Breast epithelium (tissue), 4 donors: ENCODE data around the gene PSMA3. TPM values are rescaled to one million over a fixed set of nuclear protein-coding genes. Genes with fewer than 3 reads are reported as not detected.

Experiments used
- DNase-seq, 2 donors: peaks; one replicate each; pipeline ENCODE4 v3.0.0-alpha.2; 2019; ENCODE audit warnings: low spot score in 2 of 2
- H3K27ac ChIP-seq, 2 donors: fragments of 200-600 bp; sonication (generic) in 1 of 2; one replicate each; pipeline ENCODE4 v1.5.1; 2016 to 2019; ENCODE audit warnings: mild to moderate bottlenecking in 1 of 2
- H3K27me3 ChIP-seq, 2 donors: fragments of 200-600 bp; sonication (generic) in 1 of 2; one replicate each; pipeline versions ENCODE4 v1.5.1 to v1.6.0; 2017 to 2019; ENCODE audit warnings: control low read depth in 1 of 2, mild to moderate bottlenecking in 1 of 2
- H3K36me3 ChIP-seq: fragments of 200-600 bp; one replicate; pipeline ENCODE4 v1.5.1; 2019
- H3K4me1 ChIP-seq, 2 donors: fragments of 200-600 bp; sonication (generic); one replicate each; pipeline ENCODE4 v1.5.1; 2016 to 2019; ENCODE audit warnings: control low read depth in 1 of 2
- H3K4me3 ChIP-seq, 3 donors: fragments of 200-600 bp; sonication (generic); 1 replicate in 2 of 3; 2 replicates in 1 of 3; pipeline ENCODE4 v1.5.1; 2016 to 2019; ENCODE audit warnings: mild to moderate bottlenecking in 3 of 3, moderate library complexity in 2 of 3
- H3K9me3 ChIP-seq, 2 donors: fragments of 200-600 bp; sonication (generic) in 1 of 2; one replicate each; pipeline ENCODE4 v1.5.1; 2016 to 2019; ENCODE audit warnings: control low read depth in 1 of 2
- POLR2A ChIP-seq: fragments of 450-650 bp; IDR thresholded peaks from one replicate; pipeline ENCODE4 v1.6.1; 2016; ENCODE audit warnings: antibody characterized with exemption, mild to moderate bottlenecking, moderate library complexity
- POLR2AphosphoS5 ChIP-seq, 3 donors: sonication (generic); formaldehyde crosslinking; IDR thresholded peaks; one replicate each; pipeline ENCODE4 v1.6.1; 2017; ENCODE audit warnings: antibody characterized with exemption in 3 of 3
- intact Hi-C: fragments of 100-400 bp; cut with DNase I; formaldehyde crosslinking; loops from one replicate; pipeline ENCODE4 v1.15.1; 2023; ENCODE audit warnings: low total_unique reads
- total RNA-seq, 3 donors: library from RNA; depleted of rRNA; stranded (reverse); fragments of >200 nt; gene quantifications; one replicate each; pipeline ENCODE4 v1.1.0, GENCODE V29; 2016
- TF ChIP-seq, protein P1 (sequence below), 3 donors: fragments of 450-650 bp; IDR thresholded peaks; one replicate each; pipeline ENCODE4 v1.5.1; 2016 to 2017; ENCODE audit warnings: antibody characterized with exemption in 3 of 3, mild to moderate bottlenecking in 3 of 3, moderate library complexity in 3 of 3

The PSMA3 gene
- total RNA-seq, 3 donors from 2014 or later, result 76.2 to 113 (median 88.1) TPM

GRCh38 chr14:58307597-58308316, 63.1 kb downstream of the PSMA3 start:
- Histone ChIP-seq H3K4me1 (no peaks in the 10 kb centered on the region), H3K27ac (no peak overlapping the region), H3K4me3 (no peak overlapping the region), H3K27me3 (no peaks in the 10 kb centered on the region), H3K9me3 (no peaks in the 10 kb centered on the region), H3K36me3 (no peaks in the 10 kb centered on the region)
- TF ChIP-seq, protein P1, sequence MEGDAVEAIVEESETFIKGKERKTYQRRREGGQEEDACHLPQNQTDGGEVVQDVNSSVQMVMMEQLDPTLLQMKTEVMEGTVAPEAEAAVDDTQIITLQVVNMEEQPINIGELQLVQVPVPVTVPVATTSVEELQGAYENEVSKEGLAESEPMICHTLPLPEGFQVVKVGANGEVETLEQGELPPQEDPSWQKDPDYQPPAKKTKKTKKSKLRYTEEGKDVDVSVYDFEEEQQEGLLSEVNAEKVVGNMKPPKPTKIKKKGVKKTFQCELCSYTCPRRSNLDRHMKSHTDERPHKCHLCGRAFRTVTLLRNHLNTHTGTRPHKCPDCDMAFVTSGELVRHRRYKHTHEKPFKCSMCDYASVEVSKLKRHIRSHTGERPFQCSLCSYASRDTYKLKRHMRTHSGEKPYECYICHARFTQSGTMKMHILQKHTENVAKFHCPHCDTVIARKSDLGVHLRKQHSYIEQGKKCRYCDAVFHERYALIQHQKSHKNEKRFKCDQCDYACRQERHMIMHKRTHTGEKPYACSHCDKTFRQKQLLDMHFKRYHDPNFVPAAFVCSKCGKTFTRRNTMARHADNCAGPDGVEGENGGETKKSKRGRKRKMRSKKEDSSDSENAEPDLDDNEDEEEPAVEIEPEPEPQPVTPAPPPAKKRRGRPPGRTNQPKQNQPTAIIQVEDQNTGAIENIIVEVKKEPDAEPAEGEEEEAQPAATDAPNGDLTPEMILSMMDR (IDR thresholded peaks at IDR 0.05), result no peak
- no peak for TF ChIP-seq POLR2A
- TF ChIP-seq POLR2AphosphoS5 (IDR thresholded peaks at IDR 0.05), result no peak
- intact Hi-C loops, result no loop called here
- DNase-seq, result no peak

DNA sequence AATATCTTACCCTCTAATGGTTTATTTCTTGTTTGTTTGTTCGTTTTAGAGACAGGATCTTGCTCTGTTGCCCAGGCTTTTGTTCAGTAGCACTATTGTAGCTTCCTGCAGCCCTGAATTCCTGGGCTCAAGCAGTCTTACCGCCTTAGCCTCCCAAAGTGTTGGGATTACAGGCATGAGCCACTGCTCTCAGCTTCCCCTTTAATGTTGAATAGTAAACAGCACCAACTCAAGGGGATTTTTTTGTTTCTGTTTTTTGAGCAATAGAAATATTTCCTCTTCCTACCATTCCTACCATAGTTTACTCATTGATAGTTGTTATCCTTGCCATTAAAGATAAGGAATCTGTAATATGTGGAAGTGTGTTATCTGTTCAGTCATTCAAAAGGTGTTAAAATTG, 64.4 kb downstream of the PSMA3 start:
- Histone ChIP-seq H3K9me3 (no peaks in the 10 kb centered on the region), H3K4me3 (no peak overlapping the region), H3K4me1 (no peaks in the 10 kb centered on the region), H3K27ac (no peak overlapping the region), H3K36me3 (no peaks in the 10 kb centered on the region), H3K27me3 (no peaks in the 10 kb centered on the region)
- intact Hi-C loops, result no loop called here
- DNase-seq, result no peak
- TF ChIP-seq POLR2A (no peak), POLR2AphosphoS5 (IDR thresholded peaks at IDR 0.05) (no peak)
- TF ChIP-seq, protein P1 (IDR thresholded peaks at IDR 0.05), result no peak

GRCh38 chr14:58313699-58314098, 69.1 kb downstream of the PSMA3 start:
- no peak for DNase-seq
- no peaks in the 10 kb centered on the region for H3K36me3 ChIP-seq
- intact Hi-C loops, result no loop called here

DNA sequence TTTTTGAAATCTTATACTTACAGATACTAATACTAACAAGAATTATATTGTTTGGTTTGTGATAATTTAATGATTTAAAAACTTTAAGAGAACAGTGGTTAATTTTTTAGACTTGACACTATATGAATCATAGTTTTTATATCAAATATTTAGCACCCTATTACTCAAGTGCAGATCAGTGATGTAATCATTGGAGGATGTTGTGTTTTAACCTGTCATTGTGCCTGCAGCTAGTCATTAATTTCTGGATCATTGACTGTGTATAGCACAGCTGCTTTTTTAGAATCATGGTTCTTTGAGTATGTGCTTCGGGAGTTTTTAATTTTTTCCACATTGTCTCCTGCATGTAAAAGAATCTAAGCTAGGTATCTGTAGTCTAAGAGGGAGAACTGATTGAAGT, 71.0 kb downstream of the PSMA3 start:
- Histone ChIP-seq H3K4me3 (no peak overlapping the region), H3K36me3 (no peaks in the 10 kb centered on the region), H3K9me3 (no peaks in the 10 kb centered on the region), H3K4me1 (no peaks in the 10 kb centered on the region), H3K27me3 (no peaks in the 10 kb centered on the region), H3K27ac (no peak overlapping the region)
- intact Hi-C loops, result no loop called here
- TF ChIP-seq POLR2AphosphoS5 (IDR thresholded peaks at IDR 0.05) (no peak), POLR2A (no peak)
- TF ChIP-seq, protein P1 (IDR thresholded peaks at IDR 0.05), result no peak
- DNase-seq, result no peak

More at GRCh38 chr14:58313699-58314098, 69.1 kb downstream of the PSMA3 start:
- no peak for TF ChIP-seq POLR2A
- TF ChIP-seq, protein P1 (IDR thresholded peaks at IDR 0.05), result no peak
- TF ChIP-seq POLR2AphosphoS5 (IDR thresholded peaks at IDR 0.05), result no peak
- Histone ChIP-seq H3K27me3 (no peaks in the 10 kb centered on the region), H3K27ac (no peak overlapping the region), H3K4me3 (no peak overlapping the region), H3K4me1 (no peaks in the 10 kb centered on the region), H3K9me3 (no peaks in the 10 kb centered on the region)

Other genes with a start within 250 kb of the PSMA3 start
- 1 to 10 TPM; 3.9 to 6.4 (median 5.4) TPM for gene ARMH4, start 92.6 kb upstream of the PSMA3 start, total RNA-seq
- gene ACTR10, start 44.7 kb upstream of the PSMA3 start, total RNA-seq, result 10 to 100 TPM; 42.2 to 71.4 (median 69.4) TPM
- gene ARID4A, start 53.7 kb downstream of the PSMA3 start, total RNA-seq, result 10 to 100 TPM; 24.6 to 33.1 (median 28.0) TPM
- not detected for gene TOMM20L, start 151.1 kb downstream of the PSMA3 start, total RNA-seq
- gene TIMM9, start 182.7 kb downstream of the PSMA3 start, total RNA-seq, result 10 to 100 TPM; 37.4 to 70.6 (median 58.4) TPM
- 10 to 100 TPM; 22.3 to 29.6 (median 22.4) TPM for gene KIAA0586, start 182.9 kb downstream of the PSMA3 start, total RNA-seq